ENCODE results near the gene HBEGF. TPM values are rescaled to one million over a fixed set of nuclear protein-coding genes. Genes with fewer than 3 reads are reported as not detected.

Gene HBEGF
- total RNA-seq, 1 donor, result 2.5 TPM

- Histone ChIP-seq H3K4me2 (ENCODE audit: insufficient read depth, low read length) (peak within 1 kb of the TSS; percentile 99), H3K4me1 (ENCODE audit: insufficient read depth, low read length) (peaks cover 28% of the 10 kb centered on the region), H3K9me3 (ENCODE audit: low read depth, low read length) (no peaks in the 10 kb centered on the region), H3K79me2 (ENCODE audit: insufficient read depth, low read length) (peaks cover 34% of the 10 kb centered on the region), H3K4me3 (ENCODE audit: insufficient read depth, low read length) (peak within 1 kb of the TSS; percentile 91), H4K20me1 (ENCODE audit: insufficient read depth, low read length) (no peaks in the 10 kb centered on the region), H3K27ac (ENCODE audit: low read depth, low read length) (peak within 1 kb of the TSS; percentile 97), H3K27me3 (ENCODE audit: insufficient read depth, low read length) (no peaks in the 10 kb centered on the region), H3K36me3 (ENCODE audit: insufficient read depth, low read length) (no peaks in the 10 kb centered on the region), H2AFZ (ENCODE audit: low read length) (peak within 1 kb of the TSS; percentile 99)
- DNase-seq (ENCODE audit: insufficient read length, low spot score, missing footprints), result peak; percentile 88
- TF ChIP-seq CTCF (IDR thresholded peaks at IDR 0.05; ENCODE audit: extremely low read depth, low read depth, low read length), result no peak
Observed at GRCh38 chr5:140302786-140303639, 43.4 kb downstream of the HBEGF start, which contains the start of gene PFDN1. TSS of gene PFDN1 (minus strand) at chr5:140303101. CDS start at chr5:140303073, 28 bp downstream.

GRCh38 chr5:140301136-140301535 lies 45.3 kb downstream of the HBEGF start:
- Histone ChIP-seq H3K4me3 (ENCODE audit: insufficient read depth, low read length) (no peak overlapping the region), H2AFZ (ENCODE audit: low read length) (no peak overlapping the region), H3K4me1 (ENCODE audit: insufficient read depth, low read length) (peaks cover 36% of the 10 kb centered on the region), H4K20me1 (ENCODE audit: insufficient read depth, low read length) (no peaks in the 10 kb centered on the region), H3K36me3 (ENCODE audit: insufficient read depth, low read length) (no peaks in the 10 kb centered on the region), H3K9me3 (ENCODE audit: low read depth, low read length) (no peaks in the 10 kb centered on the region), H3K4me2 (ENCODE audit: insufficient read depth, low read length) (peak overlapping the region; percentile 13), H3K27ac (ENCODE audit: low read depth, low read length) (no peak overlapping the region), H3K27me3 (ENCODE audit: insufficient read depth, low read length) (no peaks in the 10 kb centered on the region), H3K79me2 (ENCODE audit: insufficient read depth, low read length) (peaks cover 50% of the 10 kb centered on the region)
- DNase-seq (ENCODE audit: insufficient read length, low spot score, missing footprints), result no peak
- TF ChIP-seq CTCF (IDR thresholded peaks at IDR 0.05; ENCODE audit: extremely low read depth, low read depth, low read length), result no peak

DNA sequence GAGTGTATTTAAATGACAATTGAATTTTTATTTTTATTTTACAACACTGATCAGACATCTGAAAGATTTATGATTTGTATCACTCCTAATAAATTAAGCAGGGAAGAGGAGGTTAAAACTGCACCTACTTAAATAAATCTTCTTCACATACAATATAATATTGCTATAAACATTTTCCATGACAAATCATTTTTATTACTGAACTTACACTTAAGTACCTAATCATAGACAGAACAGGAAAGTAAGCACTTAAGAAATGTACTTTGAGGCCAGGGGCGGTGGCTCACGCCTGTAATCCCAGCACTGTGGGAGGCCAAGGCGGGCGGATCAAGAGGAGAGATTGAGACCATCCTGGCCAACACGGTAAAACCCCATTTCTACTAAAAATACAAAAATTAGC lies 47.3 kb downstream of the HBEGF start:
- no peaks in the 10 kb centered on the region for H3K36me3 ChIP-seq (ENCODE audit: insufficient read depth, low read length)
- DNase-seq (ENCODE audit: insufficient read length, low spot score, missing footprints), result no peak
- peak overlapping the region; percentile 83 for H3K27ac ChIP-seq (ENCODE audit: low read depth, low read length)
- H3K4me2 ChIP-seq (ENCODE audit: insufficient read depth, low read length), result peak overlapping the region; percentile 37
- H4K20me1 ChIP-seq (ENCODE audit: insufficient read depth, low read length), result no peaks in the 10 kb centered on the region
- H2AFZ ChIP-seq (ENCODE audit: low read length), result no peak overlapping the region
- H3K9me3 ChIP-seq (ENCODE audit: low read depth, low read length), result no peaks in the 10 kb centered on the region
- peaks cover 46% of the 10 kb centered on the region for H3K4me1 ChIP-seq (ENCODE audit: insufficient read depth, low read length)
- H3K4me3 ChIP-seq (ENCODE audit: insufficient read depth, low read length), result no peak overlapping the region
- H3K27me3 ChIP-seq (ENCODE audit: insufficient read depth, low read length), result no peaks in the 10 kb centered on the region
- peaks cover 57% of the 10 kb centered on the region for H3K79me2 ChIP-seq (ENCODE audit: insufficient read depth, low read length)
- TF ChIP-seq CTCF (IDR thresholded peaks at IDR 0.05; ENCODE audit: extremely low read depth, low read depth, low read length), result no peak

DNA sequence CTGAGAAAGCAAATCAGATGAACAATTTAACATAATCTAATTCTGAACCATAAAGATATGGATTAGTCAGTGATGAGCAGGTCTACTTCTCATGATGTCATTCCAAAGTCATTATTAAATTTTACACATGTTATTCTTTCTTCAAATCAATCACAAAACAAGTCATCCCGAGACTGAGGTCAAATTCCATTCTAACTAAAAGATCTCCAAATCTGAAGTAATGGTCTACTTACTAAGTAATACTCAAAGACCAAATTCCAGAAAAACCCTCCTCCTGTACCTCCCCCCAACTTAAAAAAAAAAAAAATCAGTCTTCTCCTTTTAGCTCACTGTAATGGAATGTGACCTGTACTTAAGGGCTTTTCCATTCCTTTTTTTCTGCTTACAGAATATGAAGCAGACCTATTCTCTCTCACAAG lies 48.2 kb downstream of the HBEGF start:
- Histone ChIP-seq H4K20me1 (ENCODE audit: insufficient read depth, low read length) (no peaks in the 10 kb centered on the region), H2AFZ (ENCODE audit: low read length) (no peak overlapping the region), H3K36me3 (ENCODE audit: insufficient read depth, low read length) (no peaks in the 10 kb centered on the region), H3K4me1 (ENCODE audit: insufficient read depth, low read length) (peaks cover 47% of the 10 kb centered on the region), H3K79me2 (ENCODE audit: insufficient read depth, low read length) (peaks cover 66% of the 10 kb centered on the region), H3K27ac (ENCODE audit: low read depth, low read length) (peak overlapping the region; percentile 83), H3K4me3 (ENCODE audit: insufficient read depth, low read length) (no peak overlapping the region), H3K27me3 (ENCODE audit: insufficient read depth, low read length) (no peaks in the 10 kb centered on the region), H3K9me3 (ENCODE audit: low read depth, low read length) (no peaks in the 10 kb centered on the region), H3K4me2 (ENCODE audit: insufficient read depth, low read length) (peak overlapping the region; percentile 37)
- no peak for TF ChIP-seq CTCF (IDR thresholded peaks at IDR 0.05; ENCODE audit: extremely low read depth, low read depth, low read length)
- DNase-seq (ENCODE audit: insufficient read length, low spot score, missing footprints), result peak; percentile 34

Measured in osteoblast (primary cell).